Mesendoderm (in vitro differentiated cells): ENCODE results near the gene KCNH4.

ENCODE experiments used
- DNase-seq: peaks from one replicate; pipeline ENCODE4 v3.0.0; 2013
- H2AK5ac ChIP-seq: 2 replicates; pipeline ENCODE4 v1.6.1; 2013; ENCODE audit warnings: low read length, inconsistent platforms
- H2BK120ac ChIP-seq: 2 replicates; pipeline ENCODE4 v1.6.1; 2013; ENCODE audit warnings: low read depth, mild to moderate bottlenecking, low read length, moderate library complexity, mixed read lengths
- H2BK15ac ChIP-seq: replicated peaks from 2 replicates; pipeline ENCODE4 v1.6.1; 2013; ENCODE audit warnings: low read depth, mild to moderate bottlenecking, moderate library complexity
- H2BK5ac ChIP-seq: 2 replicates; pipeline ENCODE4 v1.6.1; 2013; ENCODE audit warnings: low read length, inconsistent platforms
- H3K18ac ChIP-seq: 2 replicates; pipeline ENCODE4 v1.6.1; 2013; ENCODE audit warnings: mild to moderate bottlenecking, low read length, mixed read lengths
- H3K23ac ChIP-seq: one replicate; pipeline ENCODE4 v1.6.1; 2013; ENCODE audit warnings: low read length
- H3K27ac ChIP-seq: 2 replicates; pipeline ENCODE4 v1.5.1; 2013; ENCODE audit warnings: low read depth, mild to moderate bottlenecking, inconsistent platforms, low read length, moderate library complexity
- H3K27me3 ChIP-seq: 2 replicates; pipeline ENCODE4 v1.6.1; 2013; ENCODE audit warnings: low read length, control low read depth, mild to moderate bottlenecking, inconsistent platforms; ENCODE audit not compliant: insufficient read depth, poor library complexity
- H3K36me3 ChIP-seq: 2 replicates; pipeline ENCODE4 v1.6.1; 2013; ENCODE audit warnings: low read length, inconsistent platforms; ENCODE audit not compliant: control insufficient read depth, insufficient read depth
- H3K4ac ChIP-seq: one replicate; pipeline ENCODE4 v1.6.1; 2013; ENCODE audit warnings: low read depth, mild to moderate bottlenecking, low read length, moderate library complexity
- H3K4me1 ChIP-seq: 2 replicates; pipeline ENCODE4 v1.6.1; 2013; ENCODE audit warnings: low read depth, low read length, inconsistent platforms; ENCODE audit not compliant: control insufficient read depth
- H3K4me2 ChIP-seq: 2 replicates; pipeline ENCODE4 v1.6.1; 2013; ENCODE audit warnings: low read length
- H3K4me3 ChIP-seq: 2 replicates; pipeline ENCODE4 v1.5.1; 2013; ENCODE audit warnings: mild to moderate bottlenecking, low read length
- H3K56ac ChIP-seq: one replicate; pipeline ENCODE4 v1.6.1; 2013; ENCODE audit warnings: low read length
- H3K79me1 ChIP-seq: 2 replicates; pipeline ENCODE4 v1.6.1; 2013; ENCODE audit warnings: low read length, inconsistent platforms
- H3K79me2 ChIP-seq: 2 replicates; pipeline ENCODE4 v1.6.1; 2013; ENCODE audit warnings: mild to moderate bottlenecking, low read length; ENCODE audit not compliant: control insufficient read depth, insufficient read depth
- H3K9ac ChIP-seq: 2 replicates; pipeline ENCODE4 v1.6.1; 2013; ENCODE audit warnings: low read length, inconsistent platforms
- H4K5ac ChIP-seq: one replicate; pipeline ENCODE4 v1.6.1; 2013; ENCODE audit warnings: low read length
- H4K8ac ChIP-seq: one replicate; pipeline ENCODE4 v1.6.1; 2013; ENCODE audit warnings: low read depth, mild to moderate bottlenecking, control low read depth, low read length, moderate library complexity
- WGBS: extraction: QIAGEN DNeasy Blood & Tissue Kit; methylation state at CpG from one replicate; pipeline ENCODE4 v1.1.7; 2013; ENCODE audit warnings: low lambda C conversion rate, missing lambda C conversion rate; ENCODE audit not compliant: insufficient coverage; ENCODE audit errors: extremely low coverage; 5-methylcytosine and 5-hydroxymethylcytosine counted together

KCNH4 gene

DNA sequence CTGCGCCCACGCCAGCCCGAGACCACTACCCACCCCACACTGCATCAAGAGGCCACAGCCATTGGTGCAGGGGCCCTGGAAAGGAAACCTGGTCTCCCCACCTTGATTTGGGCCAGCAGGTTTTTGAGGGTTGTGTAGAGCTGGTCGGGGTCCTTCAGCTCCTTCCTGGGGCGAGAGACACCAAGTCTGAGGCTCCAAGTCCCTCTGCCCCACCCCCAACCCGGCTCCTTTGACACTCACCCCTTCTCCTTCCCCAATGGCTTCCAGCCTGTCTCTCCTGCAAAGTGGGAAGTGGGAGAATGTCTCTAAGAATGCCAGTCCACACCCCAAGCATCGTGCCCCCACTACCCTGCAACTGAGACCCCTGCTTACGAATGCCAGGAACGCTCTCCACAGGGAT is 66.8 kb downstream of the KCNH4 start:
- Histone ChIP-seq H3K36me3 (peaks cover 4% of the 10 kb centered on the region), H2AK5ac (no peak overlapping the region), H3K27me3 (no peaks in the 10 kb centered on the region), H3K79me2 (no peaks in the 10 kb centered on the region), H3K4me2 (no peak overlapping the region), H3K4ac (no peak overlapping the region), H2BK15ac (no peak overlapping the region), H2BK5ac (no peak overlapping the region), H4K8ac (no peak overlapping the region), H3K4me1 (no peaks in the 10 kb centered on the region), H3K18ac (no peak overlapping the region), H3K56ac (no peak overlapping the region), H3K23ac (no peak overlapping the region), H3K4me3 (no peak overlapping the region), H3K27ac (no peak overlapping the region), H3K9ac (no peak overlapping the region), H4K5ac (no peak overlapping the region), H2BK120ac (no peak overlapping the region), H3K79me1 (no peaks in the 10 kb centered on the region)
- no CpG with 5 or more reads among the region's 9 CpGs for WGBS
- no peak for DNase-seq

DNA sequence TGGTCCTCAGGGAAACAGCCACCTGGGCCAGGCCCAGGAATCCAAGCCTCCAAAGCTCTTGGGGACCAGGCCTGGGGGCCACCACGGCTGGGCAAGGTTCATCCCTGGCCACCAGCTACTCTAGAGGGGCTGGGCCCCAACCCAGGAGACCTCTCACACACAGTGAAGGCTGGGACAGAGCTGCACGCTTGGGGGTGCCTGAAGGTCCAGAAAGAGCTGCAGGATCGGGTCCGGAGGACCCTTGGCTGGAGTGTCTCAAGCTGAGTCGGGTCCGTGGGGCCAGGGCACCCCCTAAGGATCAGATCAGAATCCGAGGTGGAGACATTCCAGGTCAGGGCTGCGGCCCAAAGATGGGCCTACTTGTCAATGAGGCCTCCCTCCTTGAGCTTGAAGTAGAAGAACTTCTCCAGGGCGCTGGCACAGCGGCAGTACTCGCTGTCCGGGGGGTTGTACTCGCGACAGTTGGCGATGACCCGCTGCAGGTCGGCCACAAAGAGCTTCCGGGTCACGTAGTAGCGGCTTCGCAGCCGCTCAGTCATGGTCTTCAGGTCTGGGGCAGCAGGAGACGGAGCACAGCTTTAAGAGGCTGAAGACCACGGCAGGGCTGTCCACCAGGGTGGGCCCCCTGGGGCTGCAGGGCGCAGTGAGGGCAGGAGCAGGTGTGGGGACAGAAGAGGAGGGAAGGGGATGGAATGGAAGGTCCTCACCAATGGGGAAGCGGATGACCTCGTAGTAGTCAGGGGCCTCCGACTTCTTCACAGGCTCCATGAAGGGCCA is 67.5 kb downstream of the KCNH4 start:
- Histone ChIP-seq H3K18ac (no peak overlapping the region), H3K79me2 (no peaks in the 10 kb centered on the region), H4K8ac (no peak overlapping the region), H3K79me1 (no peaks in the 10 kb centered on the region), H3K56ac (no peak overlapping the region), H2BK15ac (no peak overlapping the region), H3K4me3 (no peak overlapping the region), H3K4me2 (no peak overlapping the region), H2AK5ac (no peak overlapping the region), H3K23ac (no peak overlapping the region), H2BK120ac (no peak overlapping the region), H3K36me3 (peaks cover 4% of the 10 kb centered on the region), H3K9ac (no peak overlapping the region), H3K27ac (no peak overlapping the region), H3K4me1 (no peaks in the 10 kb centered on the region), H3K4ac (no peak overlapping the region), H4K5ac (no peak overlapping the region), H2BK5ac (no peak overlapping the region), H3K27me3 (no peaks in the 10 kb centered on the region)
- no CpG with 5 or more reads among the region's 28 CpGs for WGBS
- DNase-seq = no peak

- WGBS = no CpG with 5 or more reads among the region's 10 CpGs
Observed at GRCh38 chr17:42112552-42113176, 68.3 kb downstream of the KCNH4 start, which contains the start of gene DHX58. Gene DHX58, minus strand, starts transcription at chr17:42112714. Its CDS starts 822 bp downstream, at chr17:42111892.

DNA sequence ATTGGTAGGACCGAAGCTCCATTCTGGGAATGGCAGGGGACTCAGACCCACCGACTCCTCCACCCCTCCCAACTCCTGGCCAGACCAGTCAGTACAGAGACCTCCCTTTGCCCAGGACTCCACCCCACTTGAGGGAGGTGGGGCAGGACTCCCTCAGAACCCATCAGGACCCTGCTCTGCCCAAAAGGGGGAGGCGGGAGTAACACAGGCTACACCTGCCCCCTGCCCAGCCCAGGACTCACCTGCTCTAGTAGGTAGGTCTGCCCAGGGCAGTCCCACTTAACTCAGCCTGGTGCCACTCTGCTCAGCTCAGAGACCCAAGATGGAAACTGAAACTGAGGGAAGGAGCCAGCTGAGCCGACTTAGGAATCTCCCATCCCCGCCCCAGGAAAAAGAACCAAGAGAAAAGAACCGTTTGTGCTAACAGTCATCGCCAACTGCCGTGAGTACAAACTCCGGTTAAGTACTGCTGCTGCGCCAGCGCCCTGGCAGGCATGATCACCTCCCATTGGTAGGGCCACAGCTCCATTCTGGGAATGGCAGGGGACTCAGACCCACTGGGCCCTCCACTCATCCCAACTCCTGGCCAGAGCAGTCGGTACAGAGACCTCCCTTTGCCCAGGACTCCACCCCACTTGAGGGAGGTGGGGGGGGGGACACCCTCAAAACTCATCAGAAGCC is 68.9 kb downstream of the KCNH4 start:
- Histone ChIP-seq H3K4me1 (peaks cover 3% of the 10 kb centered on the region), H3K27me3 (no peaks in the 10 kb centered on the region), H2BK5ac (no peak overlapping the region), H3K4ac (no peak overlapping the region), H3K36me3 (peaks cover 4% of the 10 kb centered on the region), H4K8ac (no peak overlapping the region), H3K18ac (no peak overlapping the region), H3K4me2 (no peak overlapping the region), H3K56ac (no peak overlapping the region), H2BK120ac (no peak overlapping the region), H3K23ac (no peak overlapping the region), H3K4me3 (no peak overlapping the region), H4K5ac (no peak overlapping the region), H2AK5ac (no peak overlapping the region), H3K27ac (no peak overlapping the region), H3K79me1 (no peaks in the 10 kb centered on the region), H2BK15ac (no peak overlapping the region), H3K9ac (no peak overlapping the region), H3K79me2 (no peaks in the 10 kb centered on the region)
- no CpG with 5 or more reads among the region's 12 CpGs for WGBS
- DNase-seq = no peak

More at GRCh38 chr17:42112552-42113176, 68.3 kb downstream of the KCNH4 start, which contains the start of gene DHX58:
- H3K27ac ChIP-seq = no peak within 1 kb of the TSS
- H2AK5ac ChIP-seq = no peak within 1 kb of the TSS
- H3K9ac ChIP-seq = no peak within 1 kb of the TSS
- no peak for DNase-seq
- H3K23ac ChIP-seq = no peak within 1 kb of the TSS
- H3K36me3 ChIP-seq = peaks cover 4% of the 10 kb centered on the region
- H3K4ac ChIP-seq = no peak within 1 kb of the TSS
- no peaks in the 10 kb centered on the region for H3K79me2 ChIP-seq
- H4K8ac ChIP-seq = no peak within 1 kb of the TSS
- no peak within 1 kb of the TSS for H2BK5ac ChIP-seq
- H3K4me3 ChIP-seq = no peak within 1 kb of the TSS
- H3K4me2 ChIP-seq = no peak within 1 kb of the TSS
- no peaks in the 10 kb centered on the region for H3K79me1 ChIP-seq
- no peaks in the 10 kb centered on the region for H3K27me3 ChIP-seq
- no peak within 1 kb of the TSS for H2BK15ac ChIP-seq
- no peak within 1 kb of the TSS for H3K56ac ChIP-seq
- peaks cover 3% of the 10 kb centered on the region for H3K4me1 ChIP-seq
- no peak within 1 kb of the TSS for H4K5ac ChIP-seq
- H2BK120ac ChIP-seq = no peak within 1 kb of the TSS
- no peak within 1 kb of the TSS for H3K18ac ChIP-seq

- H2BK15ac ChIP-seq = no peak overlapping the region
- H3K4ac ChIP-seq = no peak overlapping the region
- H3K4me2 ChIP-seq = no peak overlapping the region
- H3K9ac ChIP-seq = no peak overlapping the region
- H2AK5ac ChIP-seq = no peak overlapping the region
- H3K36me3 ChIP-seq = peaks cover 4% of the 10 kb centered on the region
- no peaks in the 10 kb centered on the region for H3K27me3 ChIP-seq
- H3K79me1 ChIP-seq = no peaks in the 10 kb centered on the region
- H3K4me3 ChIP-seq = no peak overlapping the region
- H3K4me1 ChIP-seq = peaks cover 3% of the 10 kb centered on the region
- H3K23ac ChIP-seq = no peak overlapping the region
- no peak overlapping the region for H3K56ac ChIP-seq
- H2BK120ac ChIP-seq = no peak overlapping the region
- no peak overlapping the region for H3K27ac ChIP-seq
- no peak overlapping the region for H4K8ac ChIP-seq
- no peak overlapping the region for H3K18ac ChIP-seq
- H2BK5ac ChIP-seq = no peak overlapping the region
- no CpG with 5 or more reads among the region's 11 CpGs for WGBS
- no peak for DNase-seq
- H3K79me2 ChIP-seq = no peaks in the 10 kb centered on the region
- no peak overlapping the region for H4K5ac ChIP-seq
Observed at GRCh38 chr17:42111265-42111636, 69.7 kb downstream of the KCNH4 start.
